ENCODE data around the gene RTP1.

DNA sequence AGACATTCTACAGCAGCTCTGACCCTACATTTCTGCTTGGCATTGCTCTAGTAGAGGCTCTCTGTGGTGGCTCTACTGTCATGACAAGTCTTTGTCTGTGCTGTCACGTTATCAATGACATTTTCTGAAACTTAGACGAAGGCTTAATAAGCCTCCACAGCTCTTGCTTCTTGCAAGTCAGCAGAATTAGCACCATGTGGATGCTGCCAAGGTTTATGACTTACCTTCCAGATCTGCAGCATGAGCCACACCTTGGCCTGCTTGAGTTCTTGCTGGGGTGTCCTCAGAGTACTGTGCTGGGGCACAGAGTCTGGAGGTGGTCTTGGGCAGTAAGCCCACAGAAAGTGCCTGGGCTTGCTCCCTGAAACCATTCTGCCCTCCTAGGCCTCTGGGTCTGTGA, 9.8 kb downstream of the RTP1 start:
- TF ChIP-seq, protein P1, sequence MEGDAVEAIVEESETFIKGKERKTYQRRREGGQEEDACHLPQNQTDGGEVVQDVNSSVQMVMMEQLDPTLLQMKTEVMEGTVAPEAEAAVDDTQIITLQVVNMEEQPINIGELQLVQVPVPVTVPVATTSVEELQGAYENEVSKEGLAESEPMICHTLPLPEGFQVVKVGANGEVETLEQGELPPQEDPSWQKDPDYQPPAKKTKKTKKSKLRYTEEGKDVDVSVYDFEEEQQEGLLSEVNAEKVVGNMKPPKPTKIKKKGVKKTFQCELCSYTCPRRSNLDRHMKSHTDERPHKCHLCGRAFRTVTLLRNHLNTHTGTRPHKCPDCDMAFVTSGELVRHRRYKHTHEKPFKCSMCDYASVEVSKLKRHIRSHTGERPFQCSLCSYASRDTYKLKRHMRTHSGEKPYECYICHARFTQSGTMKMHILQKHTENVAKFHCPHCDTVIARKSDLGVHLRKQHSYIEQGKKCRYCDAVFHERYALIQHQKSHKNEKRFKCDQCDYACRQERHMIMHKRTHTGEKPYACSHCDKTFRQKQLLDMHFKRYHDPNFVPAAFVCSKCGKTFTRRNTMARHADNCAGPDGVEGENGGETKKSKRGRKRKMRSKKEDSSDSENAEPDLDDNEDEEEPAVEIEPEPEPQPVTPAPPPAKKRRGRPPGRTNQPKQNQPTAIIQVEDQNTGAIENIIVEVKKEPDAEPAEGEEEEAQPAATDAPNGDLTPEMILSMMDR (conservative IDR thresholded peaks at IDR 0.05) = no peak
- TF ChIP-seq ZFX (IDR thresholded peaks at IDR 0.05) = no peak
